Keratinocyte (primary cell): ENCODE measurements around the gene FSTL5.

ENCODE experiments used
- EZH2 ChIP-seq: IDR thresholded peaks from one replicate; pipeline ENCODE4 v1.6.1; 2012; ENCODE audit warnings: inconsistent platforms, mild to moderate bottlenecking, low read length, moderate library complexity
- TF ChIP-seq, protein P1 (sequence below), 3 experiments: IDR thresholded peaks in 1 of 3; conservative IDR thresholded peaks in 1 of 3; optimal IDR thresholded peaks in 1 of 3; 2 replicates in 2 of 3; 3 replicates in 1 of 3; pipeline versions ENCODE3 to v1.5.1; 2011; ENCODE audit warnings: low read length in 3 of 3, mild to moderate bottlenecking in 3 of 3, moderate library complexity in 2 of 3, control low read depth in 1 of 3, inconsistent platforms in 1 of 3; ENCODE audit not compliant: insufficient read depth in 2 of 3; ENCODE audit errors: extremely low read depth in 1 of 3

DNA sequence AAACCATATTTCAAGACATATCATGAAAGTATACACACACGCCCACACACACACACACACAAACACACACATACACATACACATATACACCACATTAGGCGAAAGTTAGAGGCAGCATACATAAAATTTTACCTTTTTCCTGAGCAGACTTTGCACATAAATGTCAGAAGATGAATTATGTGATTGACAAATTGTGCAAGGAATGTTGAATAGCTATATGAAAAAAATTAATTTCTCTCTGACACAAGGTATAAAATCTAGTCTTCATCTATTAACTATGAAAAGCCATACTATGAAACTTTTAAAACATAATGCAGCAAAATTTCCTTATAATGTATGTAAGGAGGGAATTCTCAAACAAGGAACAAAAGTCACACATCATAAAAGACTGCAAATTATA is 24.4 kb downstream of the FSTL5 start:
- TF ChIP-seq, protein P1, sequence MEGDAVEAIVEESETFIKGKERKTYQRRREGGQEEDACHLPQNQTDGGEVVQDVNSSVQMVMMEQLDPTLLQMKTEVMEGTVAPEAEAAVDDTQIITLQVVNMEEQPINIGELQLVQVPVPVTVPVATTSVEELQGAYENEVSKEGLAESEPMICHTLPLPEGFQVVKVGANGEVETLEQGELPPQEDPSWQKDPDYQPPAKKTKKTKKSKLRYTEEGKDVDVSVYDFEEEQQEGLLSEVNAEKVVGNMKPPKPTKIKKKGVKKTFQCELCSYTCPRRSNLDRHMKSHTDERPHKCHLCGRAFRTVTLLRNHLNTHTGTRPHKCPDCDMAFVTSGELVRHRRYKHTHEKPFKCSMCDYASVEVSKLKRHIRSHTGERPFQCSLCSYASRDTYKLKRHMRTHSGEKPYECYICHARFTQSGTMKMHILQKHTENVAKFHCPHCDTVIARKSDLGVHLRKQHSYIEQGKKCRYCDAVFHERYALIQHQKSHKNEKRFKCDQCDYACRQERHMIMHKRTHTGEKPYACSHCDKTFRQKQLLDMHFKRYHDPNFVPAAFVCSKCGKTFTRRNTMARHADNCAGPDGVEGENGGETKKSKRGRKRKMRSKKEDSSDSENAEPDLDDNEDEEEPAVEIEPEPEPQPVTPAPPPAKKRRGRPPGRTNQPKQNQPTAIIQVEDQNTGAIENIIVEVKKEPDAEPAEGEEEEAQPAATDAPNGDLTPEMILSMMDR (optimal IDR thresholded peaks at IDR 0.05 in 1 of 3, IDR thresholded peaks at IDR 0.05 in 1 of 3, conservative IDR thresholded peaks at IDR 0.05 in 1 of 3; ENCODE audit: extremely low read depth in 1 of 3, insufficient read depth in 2 of 3, low read length in 3 of 3), result no peak
- TF ChIP-seq EZH2, result no peak
